Vagina (tissue), 2 donors: ENCODE measurements around the gene PLEKHH1. TPM values are rescaled to one million over a fixed set of nuclear protein-coding genes. Genes with fewer than 3 reads are reported as not detected.

Experiments used
- DNase-seq, 2 donors: peaks; one replicate each; pipeline ENCODE4 v3.0.0-alpha.2; 2017; ENCODE audit errors: extremely low spot score in 2 of 2
- H3K27ac ChIP-seq: fragments of 200-600 bp; sonication (generic); one replicate; pipeline ENCODE4 v1.5.1; 2019
- H3K27me3 ChIP-seq: fragments of 200-600 bp; sonication (generic); one replicate; pipeline ENCODE4 v1.5.1; 2019
- H3K36me3 ChIP-seq, 2 donors: fragments of 200-600 bp; sonication (generic); one replicate each; pipeline ENCODE4 v1.5.1; 2017 to 2019
- H3K4me1 ChIP-seq: fragments of 200-600 bp; sonication (generic); one replicate; pipeline ENCODE4 v1.5.1; 2019
- H3K4me3 ChIP-seq, 2 donors: fragments of 200-600 bp; sonication (generic); 1 replicate in 1 of 2; 2 replicates in 1 of 2; pipeline ENCODE4 v1.5.1; 2016 to 2019
- H3K9me3 ChIP-seq: fragments of 200-600 bp; sonication (generic); one replicate; pipeline ENCODE4 v1.5.1; 2019
- CTCF ChIP-seq, 3 experiments: fragments of 450-650 bp in 2 of 3; fragments of 200-600 bp in 1 of 3; sonication (generic) in 1 of 3; IDR thresholded peaks; one replicate each; pipeline ENCODE4 v1.5.1; 2017 to 2019; ENCODE audit warnings: antibody characterized with exemption in 3 of 3, mild to moderate bottlenecking in 2 of 3, moderate library complexity in 2 of 3
- POLR2A ChIP-seq, 2 donors: fragments of 450-650 bp; IDR thresholded peaks; one replicate each; pipeline ENCODE4 v1.6.1; 2017; ENCODE audit warnings: antibody characterized with exemption in 2 of 2, mild to moderate bottlenecking in 2 of 2, moderate library complexity in 2 of 2
- POLR2AphosphoS5 ChIP-seq, 2 donors: sonication (generic); formaldehyde crosslinking; IDR thresholded peaks; one replicate each; pipeline ENCODE4 v1.9.0; 2017; ENCODE audit warnings: antibody characterized with exemption in 2 of 2, mild to moderate bottlenecking in 2 of 2, low read depth in 1 of 2; ENCODE audit not compliant: insufficient read depth in 1 of 2
- intact Hi-C: fragments of 100-400 bp; cut with DNase I; formaldehyde crosslinking; loops from one replicate; pipeline ENCODE4 v1.15.1; 2023
- total RNA-seq: library from RNA; depleted of rRNA; stranded (reverse); fragments of >200 nt; gene quantifications from one replicate; pipeline ENCODE4 v1.2.3, GENCODE V29; 2016

The PLEKHH1 gene
- total RNA-seq, 1 donor from 2014 or later = 2.5 TPM

- intact Hi-C loops = no loop called here
- no peak for DNase-seq
- no peak overlapping the region for H3K27ac ChIP-seq
These were observed 34.6 kb downstream of the PLEKHH1 start for GRCh38 chr14:67567654-67568053.

DNA sequence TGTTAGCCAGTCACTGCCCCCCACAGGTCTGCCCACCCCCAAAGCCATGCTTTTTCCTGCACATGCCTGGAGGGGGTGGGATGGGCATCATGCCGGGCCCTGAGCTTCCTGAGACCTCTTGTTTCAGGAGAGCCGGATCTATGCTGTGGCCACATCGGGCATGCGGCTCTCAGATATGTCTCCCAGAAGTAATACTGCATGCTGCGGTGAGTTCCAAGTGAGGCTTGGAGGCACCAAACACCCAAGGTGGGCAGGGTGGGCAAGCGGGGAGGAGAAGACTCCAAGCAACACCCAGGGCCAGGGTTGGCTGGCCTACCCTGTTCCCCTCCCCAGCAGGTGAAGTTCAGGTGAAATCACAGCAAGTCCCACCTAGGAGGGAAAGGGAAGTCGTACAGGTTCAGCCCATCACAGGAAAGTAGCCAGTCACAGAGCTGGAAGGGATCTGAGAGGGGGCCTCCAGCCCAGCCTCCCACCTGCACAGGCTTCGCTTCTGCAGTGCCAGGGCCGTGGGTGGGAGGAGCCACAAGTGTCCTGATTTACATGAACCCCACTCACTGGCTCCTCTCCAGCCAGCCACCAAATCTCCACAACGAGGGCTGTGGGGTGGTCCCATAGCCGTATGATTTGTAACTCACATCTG is 36.0 kb downstream of the PLEKHH1 start:
- no peaks in the 10 kb centered on the region for H3K4me1 ChIP-seq
- H3K27me3 ChIP-seq = no peaks in the 10 kb centered on the region
- no peak for DNase-seq
- H3K9me3 ChIP-seq = no peaks in the 10 kb centered on the region
- no peak overlapping the region for H3K27ac ChIP-seq
- H3K4me3 ChIP-seq = no peak overlapping the region
- H3K36me3 ChIP-seq = no peaks in the 10 kb centered on the region
- intact Hi-C loops = no loop called here
- TF ChIP-seq POLR2AphosphoS5 (IDR thresholded peaks at IDR 0.05; ENCODE audit: insufficient read depth in 1 of 2, low read depth in 1 of 2) = no peak
- no peak for TF ChIP-seq CTCF (IDR thresholded peaks at IDR 0.05)

More at GRCh38 chr14:67567654-67568053, 34.6 kb downstream of the PLEKHH1 start:
- Histone ChIP-seq H3K9me3 (no peaks in the 10 kb centered on the region), H3K4me3 (no peak overlapping the region), H3K36me3 (no peaks in the 10 kb centered on the region), H3K27me3 (no peaks in the 10 kb centered on the region), H3K4me1 (no peaks in the 10 kb centered on the region)
- TF ChIP-seq CTCF (IDR thresholded peaks at IDR 0.05) = no peak
- no peak for TF ChIP-seq POLR2A (IDR thresholded peaks at IDR 0.05)
- TF ChIP-seq POLR2AphosphoS5 (IDR thresholded peaks at IDR 0.05; ENCODE audit: insufficient read depth in 1 of 2, low read depth in 1 of 2) = no peak

DNA sequence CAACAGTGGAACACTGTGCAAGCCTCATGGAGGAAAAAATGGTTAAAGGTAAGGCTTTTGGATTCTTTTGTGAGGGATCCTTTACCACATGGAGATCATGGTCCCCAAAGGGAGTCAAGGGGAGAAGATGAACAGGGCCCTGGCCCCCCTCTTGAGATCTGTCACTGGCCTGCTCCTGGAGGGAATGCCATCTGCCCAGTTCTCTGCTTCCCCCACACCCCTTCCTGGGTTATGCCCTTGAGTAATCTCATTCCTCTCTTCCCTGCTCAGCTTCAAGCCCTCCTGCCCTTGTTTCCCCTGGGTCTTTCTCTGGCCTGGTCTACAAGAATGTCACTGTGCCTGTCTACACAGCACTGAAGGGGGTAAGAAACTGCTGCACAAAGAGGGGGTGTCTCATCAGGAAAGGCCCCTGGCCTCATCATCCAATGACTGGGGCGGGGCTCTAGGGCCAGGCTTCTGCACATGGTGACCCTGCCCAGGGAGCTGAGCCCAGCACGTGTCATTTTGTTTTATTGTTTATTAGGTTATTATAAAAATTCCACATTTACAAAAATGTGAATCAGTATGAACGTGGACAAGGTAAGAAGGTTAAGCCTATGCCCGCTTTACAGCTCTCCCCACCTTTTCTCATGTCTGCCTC is 36.7 kb downstream of the PLEKHH1 start:
- intact Hi-C loops = loop anchor here (10.0 kb wide), 1 partner anchor 145 kb away; no protein-coding TSS in a partner anchor
- Histone ChIP-seq H3K27me3 (no peaks in the 10 kb centered on the region), H3K4me1 (no peaks in the 10 kb centered on the region), H3K36me3 (no peaks in the 10 kb centered on the region), H3K4me3 (no peak overlapping the region), H3K27ac (no peak overlapping the region), H3K9me3 (no peaks in the 10 kb centered on the region)
- TF ChIP-seq POLR2AphosphoS5 (IDR thresholded peaks at IDR 0.05; ENCODE audit: insufficient read depth in 1 of 2, low read depth in 1 of 2) (no peak), CTCF (IDR thresholded peaks at IDR 0.05) (no peak), POLR2A (IDR thresholded peaks at IDR 0.05) (no peak)
- DNase-seq = no peak

DNA sequence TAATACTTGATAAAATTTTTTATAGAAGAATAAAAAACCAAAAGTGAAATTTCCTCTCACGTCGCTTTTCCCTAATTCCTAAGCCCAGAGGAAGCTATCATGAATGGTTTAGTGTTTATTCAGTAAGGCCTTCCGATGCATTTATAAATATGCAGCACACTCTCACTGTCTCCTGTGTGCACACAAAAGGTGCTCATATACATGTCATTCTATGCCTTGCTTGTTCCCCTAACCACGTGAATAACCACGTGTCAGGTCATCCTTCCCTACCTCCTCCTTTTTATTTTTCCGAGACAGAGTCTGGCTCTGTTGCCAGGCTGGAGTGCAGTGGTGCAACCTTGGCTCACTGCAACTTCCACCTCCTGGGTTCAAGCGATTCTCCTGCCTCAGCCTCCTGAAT is 37.4 kb downstream of the PLEKHH1 start:
- H3K27me3 ChIP-seq = no peaks in the 10 kb centered on the region
- H3K9me3 ChIP-seq = no peaks in the 10 kb centered on the region
- intact Hi-C loops = loop anchor here (10.0 kb wide), 1 partner anchor 146 kb away; no protein-coding TSS in a partner anchor
- H3K36me3 ChIP-seq = no peaks in the 10 kb centered on the region
- no peak overlapping the region for H3K27ac ChIP-seq
- no peak overlapping the region for H3K4me3 ChIP-seq
- TF ChIP-seq POLR2AphosphoS5 (IDR thresholded peaks at IDR 0.05; ENCODE audit: insufficient read depth in 1 of 2, low read depth in 1 of 2) (no peak), POLR2A (IDR thresholded peaks at IDR 0.05) (no peak), CTCF (IDR thresholded peaks at IDR 0.05) (no peak)
- H3K4me1 ChIP-seq = no peaks in the 10 kb centered on the region
- no peak for DNase-seq
